HCT116 (cell line): ENCODE data around the gene GFOD2. TPM values are rescaled to one million over a fixed set of nuclear protein-coding genes. Genes with fewer than 3 reads are reported as not detected.

Experiments used
- ATAC-seq: fragments of 200-7000 bp; cut with Tn5 transposase; 2 replicates; pipeline ENCODE4 v1.9.1; 2020; ENCODE audit warnings: mild to moderate bottlenecking, moderate library complexity
- BruUV-seq: library from RNA; stranded (reverse); fragments of 400-500 nt; replicated peaks from 2 replicates; lab custom pipeline; 2021; lab: Mats Ljungman, UMichigan
- CTCF ChIA-PET: fragments of 300-600 bp; sonication (Branson Sonifier 250); formaldehyde crosslinking; loops from one replicate; lab custom pipeline; 2021; ENCODE audit warnings: antibody characterized with exemption; lab: Charles Lee
- POLR2A ChIA-PET: fragments of 300-600, 350-600 bp; sonication (Branson Sonifier 250); formaldehyde crosslinking; loops from one replicate; lab custom pipeline; 2021; ENCODE audit warnings: antibody characterized with exemption; lab: Charles Lee
- RAD21 ChIA-PET, 2 experiments: fragments of 300-600 bp; sonication (Branson Sonifier 250); formaldehyde crosslinking; loops; one replicate each; lab custom pipeline; 2023; ENCODE audit warnings: low total read pairs in 2 of 2; ENCODE audit not compliant: uncharacterized antibody in 2 of 2, unreplicated experiment in 2 of 2, low non-redundant PET in 1 of 2; lab: Charles Lee
- DNase-seq: peaks from one replicate; pipeline ENCODE4 v3.0.0-alpha.2; 2010; ENCODE audit warnings: low read depth, low spot score
- H2AFZ ChIP-seq: fragments of 200-600 bp; shearing (Covaris generic), sonication (generic); 2 replicates; pipeline ENCODE4 v1.6.1; 2017; ENCODE audit warnings: low read depth, mixed run types, mixed read lengths, antibody characterized with exemption, low read length; ENCODE audit not compliant: poor library complexity, severe bottlenecking
- H3K27ac ChIP-seq: 2 replicates; pipeline ENCODE4 v1.5.1; 2012; ENCODE audit warnings: low read depth, low read length
- H3K27me3 ChIP-seq: fragments of 200-600 bp; sonication (generic); 2 replicates; pipeline ENCODE4 v1.6.1; 2016; ENCODE audit warnings: mixed run types, low read length, mixed read lengths; ENCODE audit not compliant: insufficient read depth
- H3K36me3 ChIP-seq, 2 experiments: fragments of 200-500 bp in 1 of 2; fragments of 200-600 bp in 1 of 2; sonication (Bioruptor generic) in 1 of 2; sonication (generic) in 1 of 2; 2 replicates each; pipeline versions ENCODE4 v1.5.1 to v1.6.1; 2014 to 2016; ENCODE audit warnings: low read length in 2 of 2, inconsistent platforms in 1 of 2, mixed read lengths in 1 of 2, mixed run types in 1 of 2; ENCODE audit not compliant: insufficient read depth in 2 of 2, control insufficient read depth in 1 of 2
- H3K4me1 ChIP-seq, 2 experiments: fragments of 200-600 bp in 1 of 2; sonication (generic) in 1 of 2; 2 replicates each; pipeline versions ENCODE4 v1.5.1 to v1.6.1; 2012 to 2017; ENCODE audit warnings: low read length in 2 of 2, inconsistent platforms in 1 of 2, mild to moderate bottlenecking in 1 of 2, mixed read lengths in 1 of 2, mixed run types in 1 of 2, moderate library complexity in 1 of 2; ENCODE audit not compliant: insufficient read depth in 2 of 2, control insufficient read depth in 1 of 2
- H3K4me2 ChIP-seq: fragments of 200-600 bp; sonication (generic); 2 replicates; pipeline ENCODE4 v1.6.1; 2017; ENCODE audit warnings: mixed run types, low read length, mixed read lengths
- H3K4me3 ChIP-seq, 2 experiments: fragments of 200-600 bp in 1 of 2; sonication (generic) in 1 of 2; replicated peaks in 1 of 2; 2 replicates each; pipeline ENCODE4 v1.5.1; 2011 to 2016; ENCODE audit warnings: low read length in 2 of 2, control low read depth in 1 of 2, low read depth in 1 of 2, mild to moderate bottlenecking in 1 of 2, mixed read lengths in 1 of 2, mixed run types in 1 of 2
- H3K79me2 ChIP-seq: fragments of 200-600 bp; sonication (generic); 2 replicates; pipeline ENCODE4 v1.6.1; 2017; ENCODE audit warnings: mild to moderate bottlenecking, mixed run types, low read length, moderate library complexity, mixed read lengths; ENCODE audit not compliant: insufficient read depth
- H3K9ac ChIP-seq: fragments of 200-600 bp; sonication (generic); 2 replicates; pipeline ENCODE4 v1.6.1; 2016; ENCODE audit warnings: low read length, mixed read lengths
- H3K9me2 ChIP-seq: fragments of 200-600 bp; sonication (generic), shearing (Covaris generic); 2 replicates; pipeline ENCODE4 v1.6.1; 2017; ENCODE audit warnings: mixed run types, mild to moderate bottlenecking, moderate library complexity; ENCODE audit not compliant: insufficient read depth
- H3K9me3 ChIP-seq, 2 experiments: fragments of 200-500 bp in 1 of 2; fragments of 200-600 bp in 1 of 2; sonication (Bioruptor generic) in 1 of 2; sonication (generic) in 1 of 2; 2 replicates each; pipeline ENCODE4 v1.6.1; 2014 to 2017; ENCODE audit warnings: low read length in 2 of 2, mixed read lengths in 2 of 2, inconsistent platforms in 1 of 2, low read depth in 1 of 2, mild to moderate bottlenecking in 1 of 2, mixed run types in 1 of 2, moderate library complexity in 1 of 2; ENCODE audit not compliant: control insufficient read depth in 1 of 2, insufficient read depth in 1 of 2
- H4K20me1 ChIP-seq: fragments of 200-600 bp; sonication (generic), shearing (Covaris generic); 2 replicates; pipeline ENCODE4 v1.6.1; 2017; ENCODE audit warnings: mixed run types, mild to moderate bottlenecking, moderate library complexity; ENCODE audit not compliant: insufficient read depth
- CBX3 ChIP-seq: IDR thresholded peaks from 2 replicates; pipeline ENCODE4 v1.6.1; 2012; ENCODE audit warnings: low read depth
- CEBPB ChIP-seq: IDR thresholded peaks from 2 replicates; pipeline ENCODE4 v1.6.1; 2012; ENCODE audit warnings: low read depth
- EGR1 ChIP-seq: IDR thresholded peaks from 2 replicates; pipeline ENCODE4 v1.6.1; 2012; ENCODE audit warnings: low read depth
- EZH2 ChIP-seq: fragments of 200-600 bp; sonication (generic); IDR thresholded peaks from 2 replicates; pipeline ENCODE4 v1.6.1; 2017; ENCODE audit warnings: antibody characterized with exemption, mixed run types
- EZH2phosphoT487 ChIP-seq: fragments of 200-600 bp; IDR thresholded peaks from 2 replicates; pipeline ENCODE4 v1.6.1; 2018; ENCODE audit warnings: antibody characterized with exemption, borderline replicate concordance
- JUND ChIP-seq: IDR thresholded peaks from 2 replicates; pipeline ENCODE4 v1.6.1; 2012
- POLR2A ChIP-seq: IDR thresholded peaks from 2 replicates; pipeline ENCODE4 v1.7.0; 2011; ENCODE audit warnings: borderline replicate concordance; ENCODE audit not compliant: insufficient read depth, insufficient read length; ENCODE audit errors: extremely low read depth
- POLR2AphosphoS5 ChIP-seq: IDR thresholded peaks from 2 replicates; pipeline ENCODE4 v1.6.1; 2011; ENCODE audit warnings: mild to moderate bottlenecking, low read depth, low read length, moderate library complexity
- SP1 ChIP-seq: IDR thresholded peaks from 2 replicates; pipeline ENCODE4 v1.6.1; 2012; ENCODE audit warnings: low read depth
- SRF ChIP-seq: IDR thresholded peaks from 2 replicates; pipeline ENCODE4 v1.6.1; 2012; ENCODE audit warnings: low read depth
- TCF7L2 ChIP-seq: IDR thresholded peaks from 2 replicates; pipeline ENCODE4 v1.7.0; 2011; ENCODE audit warnings: borderline replicate concordance, inconsistent platforms; ENCODE audit not compliant: insufficient read depth, insufficient read length; ENCODE audit errors: extremely low read depth
- YY1 ChIP-seq: IDR thresholded peaks from 2 replicates; pipeline ENCODE4 v1.6.1; 2011; ENCODE audit warnings: low read length, low read depth, moderate library complexity, mild to moderate bottlenecking; ENCODE audit not compliant: insufficient replicate concordance; ENCODE audit errors: extremely low read depth
- ZFX ChIP-seq: fragments of 450-650 bp; IDR thresholded peaks from 2 replicates; pipeline ENCODE4 v1.6.1; 2017
- intact Hi-C: fragments of 100-400 bp; cut with micrococcal nuclease; formaldehyde crosslinking; loops from 2 replicates; pipeline ENCODE4 v1.10.0; 2022
- total RNA-seq: library from RNA; stranded (reverse); gene quantifications from one replicate; pipeline ENCODE4 v1.2.1, GENCODE V29; 2021; ENCODE audit not compliant: unreplicated experiment
- TF ChIP-seq, protein P1 (sequence below): IDR thresholded peaks from 2 replicates; pipeline ENCODE4 v1.6.1; 2012; ENCODE audit warnings: low read depth
- TF ChIP-seq, protein P2 (sequence below): IDR thresholded peaks from 2 replicates; pipeline ENCODE4 v1.6.1; 2012

Gene GFOD2
- total RNA-seq, 1 experiment from 2014 or later, result 17.4 TPM

DNA sequence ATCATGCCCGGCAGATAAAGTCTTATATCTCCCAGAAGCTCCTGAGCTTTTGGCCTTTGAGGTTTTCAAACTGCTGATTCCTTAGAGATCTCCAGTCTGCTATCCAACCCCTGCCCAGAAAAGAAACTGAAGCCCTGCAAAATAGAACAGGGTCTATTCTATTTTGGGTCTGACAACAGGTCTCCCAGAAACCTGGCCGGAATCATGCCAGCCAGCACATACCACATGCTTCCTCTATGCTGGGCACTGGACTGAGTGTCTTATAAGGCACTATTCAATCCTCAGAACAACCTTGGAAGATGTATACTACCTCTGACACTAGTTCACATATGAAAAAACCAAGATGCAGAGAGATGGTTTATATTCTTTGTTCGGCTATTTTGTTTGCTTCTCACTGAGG lies 21.3 kb upstream of the GFOD2 start:
- H3K9ac ChIP-seq, result no peak overlapping the region
- no peak for DNase-seq
- no peaks in the 10 kb centered on the region for H3K79me2 ChIP-seq
- ChIA-PET POLR2A (no interaction called here), RAD21 (no interaction called here), CTCF (no interaction called here)
- no peaks in the 10 kb centered on the region for H4K20me1 ChIP-seq
- TF ChIP-seq ZFX (no peak), CEBPB (no peak), EZH2phosphoT487 (no peak), POLR2A (no peak), CBX3 (no peak), EGR1 (no peak), EZH2 (no peak), SRF (no peak), JUND (no peak), SP1 (no peak), YY1 (no peak), TCF7L2 (no peak), POLR2AphosphoS5 (no peak)
- TF ChIP-seq, protein P1, sequence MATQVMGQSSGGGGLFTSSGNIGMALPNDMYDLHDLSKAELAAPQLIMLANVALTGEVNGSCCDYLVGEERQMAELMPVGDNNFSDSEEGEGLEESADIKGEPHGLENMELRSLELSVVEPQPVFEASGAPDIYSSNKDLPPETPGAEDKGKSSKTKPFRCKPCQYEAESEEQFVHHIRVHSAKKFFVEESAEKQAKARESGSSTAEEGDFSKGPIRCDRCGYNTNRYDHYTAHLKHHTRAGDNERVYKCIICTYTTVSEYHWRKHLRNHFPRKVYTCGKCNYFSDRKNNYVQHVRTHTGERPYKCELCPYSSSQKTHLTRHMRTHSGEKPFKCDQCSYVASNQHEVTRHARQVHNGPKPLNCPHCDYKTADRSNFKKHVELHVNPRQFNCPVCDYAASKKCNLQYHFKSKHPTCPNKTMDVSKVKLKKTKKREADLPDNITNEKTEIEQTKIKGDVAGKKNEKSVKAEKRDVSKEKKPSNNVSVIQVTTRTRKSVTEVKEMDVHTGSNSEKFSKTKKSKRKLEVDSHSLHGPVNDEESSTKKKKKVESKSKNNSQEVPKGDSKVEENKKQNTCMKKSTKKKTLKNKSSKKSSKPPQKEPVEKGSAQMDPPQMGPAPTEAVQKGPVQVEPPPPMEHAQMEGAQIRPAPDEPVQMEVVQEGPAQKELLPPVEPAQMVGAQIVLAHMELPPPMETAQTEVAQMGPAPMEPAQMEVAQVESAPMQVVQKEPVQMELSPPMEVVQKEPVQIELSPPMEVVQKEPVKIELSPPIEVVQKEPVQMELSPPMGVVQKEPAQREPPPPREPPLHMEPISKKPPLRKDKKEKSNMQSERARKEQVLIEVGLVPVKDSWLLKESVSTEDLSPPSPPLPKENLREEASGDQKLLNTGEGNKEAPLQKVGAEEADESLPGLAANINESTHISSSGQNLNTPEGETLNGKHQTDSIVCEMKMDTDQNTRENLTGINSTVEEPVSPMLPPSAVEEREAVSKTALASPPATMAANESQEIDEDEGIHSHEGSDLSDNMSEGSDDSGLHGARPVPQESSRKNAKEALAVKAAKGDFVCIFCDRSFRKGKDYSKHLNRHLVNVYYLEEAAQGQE, result no peak
- TF ChIP-seq, protein P2, sequence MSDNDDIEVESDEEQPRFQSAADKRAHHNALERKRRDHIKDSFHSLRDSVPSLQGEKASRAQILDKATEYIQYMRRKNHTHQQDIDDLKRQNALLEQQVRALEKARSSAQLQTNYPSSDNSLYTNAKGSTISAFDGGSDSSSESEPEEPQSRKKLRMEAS, result no peak
- no peaks in the 10 kb centered on the region; a peak in 1 of 4 replicates for H3K36me3 ChIP-seq
- no peak overlapping the region for H3K4me2 ChIP-seq
- H3K9me3 ChIP-seq, result no peaks in the 10 kb centered on the region
- intact Hi-C loops, result no loop called here
- BruUV-seq, result no TSS peak
- no peak for ATAC-seq
- no peaks in the 10 kb centered on the region for H3K9me2 ChIP-seq
- H3K27ac ChIP-seq, result no peak overlapping the region
- no peaks in the 10 kb centered on the region for H3K4me1 ChIP-seq
- H3K27me3 ChIP-seq, result no peaks in the 10 kb centered on the region
- no peak overlapping the region for H2AFZ ChIP-seq
- H3K4me3 ChIP-seq, result no peak overlapping the region
